AG04449 (cell line): ENCODE measurements around the gene ABHD11.

Experiments used
- CTCF ChIA-PET: fragments of 350-600 bp; formaldehyde crosslinking; extraction: SDS; loops from one replicate; lab custom pipeline; 2021; ENCODE audit warnings: antibody characterized with exemption; lab: Yijun Ruan, JAX
- POLR2A ChIA-PET: fragments of 400-600, 350-600 bp; formaldehyde crosslinking; extraction: SDS; loops from one replicate; lab custom pipeline; 2020; ENCODE audit warnings: antibody characterized with exemption, inconsistent platforms; lab: Yijun Ruan, JAX
- DNase-seq: peaks from one replicate; pipeline ENCODE4 v3.0.0-alpha.2; 2010; ENCODE audit warnings: low read depth, low spot score
- H3K4me3 ChIP-seq: 2 replicates; pipeline ENCODE4 v1.5.1; 2011; ENCODE audit warnings: low read depth, mild to moderate bottlenecking, control low read depth, low read length
- CTCF ChIP-seq: IDR thresholded peaks from one replicate; pipeline ENCODE4 v1.5.1; 2011; ENCODE audit warnings: mild to moderate bottlenecking, moderate library complexity, low read length, control low read depth, inconsistent platforms; ENCODE audit not compliant: insufficient read depth; ENCODE audit errors: missing control alignments

Gene ABHD11

DNA sequence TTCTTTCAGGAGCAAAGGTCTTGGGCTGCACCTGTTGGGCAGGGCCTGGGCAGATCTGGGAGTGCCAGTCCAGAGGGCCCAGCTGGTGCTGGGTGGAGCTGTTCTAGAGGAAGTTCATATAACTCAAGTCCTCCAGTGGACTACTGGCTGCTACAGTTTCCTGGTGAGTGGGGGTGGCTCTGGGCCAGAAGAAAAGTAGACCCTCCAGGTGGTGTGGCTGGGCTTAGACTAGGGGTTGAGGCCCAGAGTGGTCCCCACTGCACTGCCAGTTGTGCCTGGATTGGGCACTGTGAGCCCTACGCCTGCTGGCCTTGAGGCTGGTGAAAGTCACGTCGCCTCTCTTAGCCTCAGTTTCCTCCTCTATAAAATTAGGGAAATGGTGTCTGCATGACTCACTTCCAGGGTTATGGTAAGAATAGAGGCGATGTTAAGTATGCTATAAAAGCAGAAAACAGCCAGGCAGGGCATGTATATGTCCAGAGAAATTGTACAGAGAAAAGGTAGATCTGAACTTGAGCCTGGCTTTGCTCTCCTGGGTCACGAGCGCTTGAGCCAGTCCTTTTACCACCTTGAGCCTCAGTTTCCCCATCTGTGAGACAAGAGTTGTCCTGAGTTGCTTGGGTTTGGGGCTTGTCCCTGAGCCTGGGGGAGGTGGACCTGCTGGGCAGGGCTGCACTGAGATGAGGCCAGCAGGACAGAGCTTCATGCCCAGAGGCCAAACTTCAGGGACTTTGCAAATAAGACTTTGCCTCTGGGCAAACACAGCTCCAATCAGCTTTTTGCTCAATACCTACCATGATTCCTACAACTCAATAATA, 35.3 kb upstream of the ABHD11 start:
- TF ChIP-seq CTCF: no peak
- no peak overlapping the region for H3K4me3 ChIP-seq
- ChIA-PET CTCF (no interaction called here), POLR2A (no interaction called here)
- DNase-seq: no peak

DNA sequence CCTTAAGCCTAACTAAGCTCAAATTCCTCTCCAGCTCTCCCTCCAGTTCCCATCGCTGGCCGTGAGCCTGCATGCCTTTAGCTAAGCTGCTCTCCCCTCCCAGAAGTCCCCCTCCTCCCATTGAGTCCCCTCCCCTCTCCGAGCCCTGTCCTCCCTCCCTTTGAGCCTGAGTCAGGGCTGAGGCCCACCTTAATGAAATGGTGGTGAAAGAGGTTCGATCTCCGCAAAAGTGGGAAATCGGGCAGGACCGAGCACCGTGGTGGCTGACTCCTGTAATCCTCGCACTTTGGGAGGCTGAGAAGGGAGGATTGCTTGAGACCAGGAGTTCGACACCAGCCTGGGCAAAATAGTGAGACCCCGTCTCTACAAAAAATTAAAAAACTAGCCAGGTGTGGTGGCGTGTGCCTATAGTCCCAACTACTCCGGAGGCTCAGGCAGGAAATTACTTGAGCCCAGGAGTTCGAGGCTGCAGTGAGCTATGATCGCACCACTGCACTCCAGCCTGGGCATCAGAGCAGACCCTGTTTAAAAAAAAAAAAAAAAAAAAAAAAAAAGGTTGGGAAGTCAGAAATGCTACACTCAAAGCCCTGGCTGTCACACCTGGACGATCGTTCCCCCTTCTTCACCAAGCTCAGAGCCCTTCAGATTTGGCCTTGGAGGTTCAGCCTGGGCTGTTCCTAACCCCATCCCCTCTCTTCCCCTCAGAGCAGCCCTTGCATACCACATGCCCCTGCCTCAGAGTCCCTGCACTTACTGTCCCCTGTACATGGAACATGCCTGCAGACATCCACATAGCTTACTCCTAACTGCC, 32.5 kb upstream of the ABHD11 start:
- no peak for DNase-seq
- TF ChIP-seq CTCF: no peak
- no peak overlapping the region for H3K4me3 ChIP-seq
- ChIA-PET POLR2A (no interaction called here), CTCF (interaction anchor here (1.4 kb wide), 1 partner anchor 84 kb away, joined by 3 read pairs; no protein-coding TSS in a partner anchor)

DNA sequence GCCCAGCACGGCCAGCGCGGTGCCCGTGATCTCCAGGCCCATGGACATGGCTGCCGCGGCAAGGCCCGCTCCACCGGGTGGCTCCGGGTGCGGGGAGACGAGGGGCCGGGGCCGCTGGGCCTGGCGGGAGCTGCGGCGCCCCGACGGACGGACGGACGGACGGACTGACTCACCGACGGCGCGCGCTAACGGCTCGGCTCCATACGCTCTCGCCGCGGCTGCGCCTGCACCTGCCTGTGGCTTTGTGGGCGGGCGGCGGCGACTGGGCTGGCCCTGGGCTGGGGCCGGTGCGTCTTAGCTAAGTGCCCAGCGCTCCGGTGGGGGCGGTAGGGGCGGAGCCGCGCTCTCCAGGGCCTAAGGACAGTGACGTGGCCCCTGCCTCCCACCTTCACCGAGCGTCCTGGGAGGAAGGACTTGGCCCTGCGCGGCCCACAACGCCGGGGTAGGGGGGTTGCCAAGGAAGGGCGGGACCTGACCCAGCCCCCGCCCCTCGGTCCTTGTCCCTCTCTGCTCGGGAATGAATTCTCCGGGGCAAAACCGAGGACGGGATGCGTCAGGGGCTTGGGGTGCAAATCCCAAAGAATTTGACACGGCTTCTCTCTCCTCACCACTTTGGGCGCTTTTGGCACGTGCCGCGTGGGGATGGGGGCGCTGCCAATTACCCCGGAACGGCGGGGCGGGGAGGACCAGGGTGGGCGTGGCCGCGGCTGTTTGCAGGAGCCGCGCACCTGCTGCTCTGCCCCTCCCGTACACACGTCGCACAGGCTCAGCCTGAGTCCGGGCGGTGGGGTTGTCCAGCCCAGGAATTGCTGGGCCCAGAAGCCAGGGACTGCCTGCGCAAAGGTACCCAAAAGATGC, 31.6 kb upstream of the ABHD11 start, which contains the start of gene CLDN3:
Gene CLDN3 (minus strand): TSS at position 269 of the 858 bp plus-strand sequence. CDS start 221 bp downstream, at position 48.
- CTCF ChIA-PET: interaction anchor here (1.4 kb wide), 1 partner anchor 85 kb away, joined by 3 read pairs; no protein-coding TSS in a partner anchor
- POLR2A ChIA-PET: no interaction called here

GRCh38 chr7:73769481-73770001, 30.9 kb upstream of the ABHD11 start:
- no peak overlapping the region for H3K4me3 ChIP-seq
- TF ChIP-seq CTCF: no peak
- ChIA-PET CTCF (no interaction called here), POLR2A (no interaction called here)
- no peak for DNase-seq

More for the DNA sequence above, 31.6 kb upstream of the ABHD11 start, which contains the start of gene CLDN3:
- no peak for DNase-seq
- no peak for TF ChIP-seq CTCF
- H3K4me3 ChIP-seq: no peak within 1 kb of the TSS

DNA sequence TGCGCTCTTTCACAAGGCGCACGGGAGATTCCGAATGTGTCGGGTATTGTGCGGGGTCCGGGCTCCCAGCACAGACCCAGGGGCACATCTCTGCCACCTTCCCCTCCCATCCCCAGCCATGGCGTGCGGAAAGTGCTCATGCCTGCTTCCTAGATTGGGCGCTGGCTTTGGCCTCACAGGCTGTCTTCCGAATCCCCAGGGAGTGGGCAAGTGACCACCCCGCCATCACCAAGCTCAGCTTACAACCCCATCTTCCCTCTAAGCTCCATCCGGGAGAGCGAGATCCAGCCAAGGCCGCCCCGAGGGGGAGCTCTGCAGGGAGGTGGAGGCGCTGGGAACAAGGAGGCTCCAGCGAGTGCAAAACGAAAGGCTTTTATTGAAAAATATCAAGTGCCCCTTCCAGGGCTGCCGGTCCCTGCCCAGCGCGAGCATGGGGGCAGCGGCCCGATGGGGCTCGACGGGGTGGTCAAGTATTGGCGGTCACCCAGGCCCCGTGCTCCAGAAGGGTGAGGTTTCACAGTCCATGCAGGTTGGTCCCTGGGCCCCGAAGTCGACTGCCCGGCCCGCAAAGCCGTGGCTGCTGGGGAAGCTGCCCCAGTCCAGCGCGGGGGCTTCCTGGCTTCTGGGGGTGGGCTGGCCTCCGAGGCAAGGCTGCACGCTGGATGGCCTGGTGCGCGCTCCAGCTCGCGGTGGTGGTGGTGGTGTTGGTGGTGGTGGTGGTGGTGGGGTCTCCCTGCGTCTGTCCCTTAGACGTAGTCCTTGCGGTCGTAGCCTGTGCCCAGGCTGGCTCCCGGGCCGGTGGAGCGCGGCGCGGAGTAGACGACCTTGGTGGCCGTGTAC, 30.3 kb upstream of the ABHD11 start:
- DNase-seq: no peak
- CTCF ChIA-PET: no interaction called here
- no peak overlapping the region for H3K4me3 ChIP-seq
- POLR2A ChIA-PET: no interaction called here
- no peak for TF ChIP-seq CTCF
